Activated CD8-positive, alpha-beta T cell treated with anti-CD3 and anti-CD28 coated beads, Interleukin-2, amount 10 ng/mL, durations not matched to agents 7 days and 5 days (primary cell): Measurements from ENCODE around the gene PLEKHO2. TPM values are rescaled to one million over a fixed set of nuclear protein-coding genes. Genes with fewer than 3 reads are reported as not detected.

ENCODE experiments used
- total RNA-seq, 2 experiments: library from RNA; stranded (reverse); gene quantifications; one replicate each; pipeline ENCODE4 v1.2.3, GENCODE V29; 2021

Gene PLEKHO2
- total RNA-seq, 2 experiments from 2014 or later, result 25.8 to 26.4 TPM

Other genes with a start within 250 kb of the PLEKHO2 start
- not detected for gene RBPMS2, start 66.3 kb upstream of the PLEKHO2 start, total RNA-seq
- 10 to 100 TPM; 69.1 to 71.1 TPM for gene PIF1, start 16.3 kb upstream of the PLEKHO2 start, total RNA-seq
- gene ANKDD1A, start 70.0 kb downstream of the PLEKHO2 start, total RNA-seq, result 1 to 10 TPM; 9.1 to 9.5 TPM
- gene SPG21, start 148.0 kb downstream of the PLEKHO2 start, total RNA-seq, result 10 to 100 TPM; 53.8 to 55.1 TPM
- 10 to 100 TPM; 16.2 to 19.3 TPM for gene MTFMT, start 187.7 kb downstream of the PLEKHO2 start, total RNA-seq
- gene SLC51B, start 203.5 kb downstream of the PLEKHO2 start, total RNA-seq, result not detected
- gene RASL12, start 226.1 kb downstream of the PLEKHO2 start, total RNA-seq, result not detected
- gene KBTBD13, start 234.8 kb downstream of the PLEKHO2 start, total RNA-seq, result not detected